ENCODE data around the gene OSBP2.

The OSBP2 gene

DNA sequence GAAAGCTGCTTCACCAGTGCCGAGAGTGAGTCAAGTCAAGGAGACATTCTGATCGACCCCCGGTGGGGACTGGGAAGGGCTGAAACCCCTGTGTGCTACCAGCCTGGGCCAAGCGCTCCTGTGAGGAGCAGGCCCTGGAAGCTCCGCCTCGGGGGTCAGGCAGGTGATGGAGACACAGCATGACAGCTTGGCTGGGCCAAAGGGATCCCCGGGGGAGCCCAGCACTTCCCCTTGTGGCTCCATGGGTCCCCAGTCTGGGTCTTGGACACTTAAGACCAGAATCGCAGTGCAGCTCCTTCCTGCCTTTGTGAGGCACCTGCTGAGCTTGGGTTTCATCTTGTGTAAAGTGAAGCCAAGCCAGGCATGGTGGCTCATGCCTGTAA is 184.7 kb downstream of the OSBP2 start:
- Histone ChIP-seq H3K9me3 (replicated peaks in 1 of 2; ENCODE audit: control insufficient read depth in 2 of 2, insufficient read depth in 1 of 2, low read depth in 1 of 2, low read length in 2 of 2) (no peaks in the 10 kb centered on the region), H3K23ac (ENCODE audit: low read depth, low read length, poor library complexity) (no peak overlapping the region), H3K27me3 (ENCODE audit: control insufficient read depth in 3 of 3, insufficient read depth in 3 of 3, low read depth in 1 of 3, low read length in 3 of 3) (peaks cover 0 to 20% (median 0%) of the 10 kb centered on the region in 3 experiments), H3K18ac (ENCODE audit: low read length) (peak overlapping the region; percentile 5), H3K79me1 (ENCODE audit: low read depth, low read length) (no peaks in the 10 kb centered on the region), H2AFZ (ENCODE audit: low read length) (peak overlapping the region; percentile 71), H2BK15ac (ENCODE audit: low read length) (no peak overlapping the region), H3K4me1 (ENCODE audit: control insufficient read depth in 2 of 2, insufficient read depth in 1 of 2, low read depth in 1 of 2, low read length in 2 of 2) (peaks cover 0 to 19% of the 10 kb centered on the region in 2 donors), H3K4ac (ENCODE audit: low read length) (no peak overlapping the region), H2AK5ac (ENCODE audit: low read depth, low read length) (no peak overlapping the region), H3K27ac (replicated peaks; ENCODE audit: low read length) (no peak overlapping the region), H3K36me3 (replicated peaks in 1 of 2; ENCODE audit: control insufficient read depth in 2 of 2, insufficient read depth in 2 of 2, low read length in 2 of 2) (no peaks in the 10 kb centered on the region), H3K4me2 (ENCODE audit: insufficient read depth, low read length, poor library complexity, severe bottlenecking) (no peak overlapping the region), H2BK120ac (ENCODE audit: low read depth, low read length) (no peak overlapping the region), H4K8ac (ENCODE audit: low read depth, low read length) (no peak overlapping the region), H3K14ac (ENCODE audit: low read length) (no peak overlapping the region), H3K4me3 (ENCODE audit: low read length in 2 of 2) (no peak overlapping the region), H3K9ac (ENCODE audit: low read depth, low read length, poor library complexity) (no peak overlapping the region), H2BK5ac (ENCODE audit: low read length) (no peak overlapping the region), H2BK12ac (ENCODE audit: low read length) (no peak overlapping the region), H4K91ac (ENCODE audit: low read depth, low read length, poor library complexity) (no peak overlapping the region)
- no peak for DNase-seq (ENCODE audit: low spot score)
- no CpG with 5 or more reads among the region's 8 CpGs for WGBS, 2 donors (ENCODE audit: extremely low coverage in 2 of 2, insufficient read length in 2 of 2, insufficient replicate concordance in 1 of 2)

DNA sequence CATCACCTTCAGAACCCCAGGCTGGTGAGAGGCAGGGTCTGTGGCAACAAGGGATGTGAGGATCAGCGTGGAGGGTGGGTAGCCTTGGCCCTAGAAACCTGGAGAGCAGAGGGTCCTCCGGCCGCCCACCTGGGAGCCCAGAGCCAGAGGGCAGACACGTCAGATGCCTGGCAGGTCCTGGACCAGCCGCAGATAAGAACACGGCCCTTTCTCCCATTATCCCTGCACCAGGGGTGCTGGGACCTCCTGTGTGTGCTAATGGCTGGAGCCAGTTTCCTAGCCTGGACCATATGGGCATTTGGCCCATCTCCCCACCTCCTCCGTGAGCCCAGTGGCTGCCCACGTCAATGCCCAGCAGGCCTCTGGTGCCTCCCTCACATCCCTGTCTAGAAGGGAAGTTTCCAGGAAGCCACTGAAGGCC is 185.5 kb downstream of the OSBP2 start:
- Histone ChIP-seq H3K27me3 (ENCODE audit: control insufficient read depth in 3 of 3, insufficient read depth in 3 of 3, low read depth in 1 of 3, low read length in 3 of 3) (peaks cover 0 to 16% (median 0%) of the 10 kb centered on the region in 3 experiments), H3K27ac (replicated peaks; ENCODE audit: low read length) (no peak overlapping the region), H3K4me3 (ENCODE audit: low read length in 2 of 2) (no peak overlapping the region), H3K4ac (ENCODE audit: low read length) (no peak overlapping the region), H4K91ac (ENCODE audit: low read depth, low read length, poor library complexity) (no peak overlapping the region), H3K9me3 (replicated peaks in 1 of 2; ENCODE audit: control insufficient read depth in 2 of 2, insufficient read depth in 1 of 2, low read depth in 1 of 2, low read length in 2 of 2) (no peaks in the 10 kb centered on the region), H3K36me3 (replicated peaks in 1 of 2; ENCODE audit: control insufficient read depth in 2 of 2, insufficient read depth in 2 of 2, low read length in 2 of 2) (no peaks in the 10 kb centered on the region), H3K4me1 (ENCODE audit: control insufficient read depth in 2 of 2, insufficient read depth in 1 of 2, low read depth in 1 of 2, low read length in 2 of 2) (peaks cover 0 to 19% of the 10 kb centered on the region in 2 donors), H3K4me2 (ENCODE audit: insufficient read depth, low read length, poor library complexity, severe bottlenecking) (no peak overlapping the region), H2BK120ac (ENCODE audit: low read depth, low read length) (peak overlapping the region; percentile 6), H2BK5ac (ENCODE audit: low read length) (peak overlapping the region; percentile 83), H2BK12ac (ENCODE audit: low read length) (peak overlapping the region; percentile 89), H3K23ac (ENCODE audit: low read depth, low read length, poor library complexity) (no peak overlapping the region), H2BK15ac (ENCODE audit: low read length) (peak overlapping the region; percentile 41), H3K9ac (ENCODE audit: low read depth, low read length, poor library complexity) (no peak overlapping the region), H4K8ac (ENCODE audit: low read depth, low read length) (no peak overlapping the region), H3K18ac (ENCODE audit: low read length) (peak overlapping the region; percentile 76), H2AK5ac (ENCODE audit: low read depth, low read length) (peak overlapping the region; percentile 33), H3K79me1 (ENCODE audit: low read depth, low read length) (no peaks in the 10 kb centered on the region), H2AFZ (ENCODE audit: low read length) (no peak overlapping the region), H3K14ac (ENCODE audit: low read length) (no peak overlapping the region)
- WGBS, 2 donors (ENCODE audit: extremely low coverage in 2 of 2, insufficient read length in 2 of 2, insufficient replicate concordance in 1 of 2): no CpG with 5 or more reads among the region's 8 CpGs
- no peak for DNase-seq (ENCODE audit: low spot score)

GRCh38 chr22:30880847-30881246 is 186.2 kb downstream of the OSBP2 start:
- peak overlapping the region; percentile 73 for H2AK5ac ChIP-seq (ENCODE audit: low read depth, low read length)
- no peak overlapping the region for H3K27ac ChIP-seq (replicated peaks; ENCODE audit: low read length)
- no CpG with 5 or more reads among the region's 5 CpGs for WGBS, 2 donors (ENCODE audit: extremely low coverage in 2 of 2, insufficient read length in 2 of 2, insufficient replicate concordance in 1 of 2)
- H3K18ac ChIP-seq (ENCODE audit: low read length): peak overlapping the region; percentile 76
- H2BK120ac ChIP-seq (ENCODE audit: low read depth, low read length): no peak overlapping the region
- H3K79me1 ChIP-seq (ENCODE audit: low read depth, low read length): no peaks in the 10 kb centered on the region
- no peaks in the 10 kb centered on the region for H3K36me3 ChIP-seq (replicated peaks in 1 of 2; ENCODE audit: control insufficient read depth in 2 of 2, insufficient read depth in 2 of 2, low read length in 2 of 2)
- no peaks in the 10 kb centered on the region for H3K9me3 ChIP-seq (replicated peaks in 1 of 2; ENCODE audit: control insufficient read depth in 2 of 2, insufficient read depth in 1 of 2, low read depth in 1 of 2, low read length in 2 of 2)
- H3K4me1 ChIP-seq (ENCODE audit: control insufficient read depth in 2 of 2, insufficient read depth in 1 of 2, low read depth in 1 of 2, low read length in 2 of 2): peaks cover 0 to 19% of the 10 kb centered on the region in 2 donors
- H2BK15ac ChIP-seq (ENCODE audit: low read length): peak overlapping the region; percentile 41
- no peak overlapping the region for H4K8ac ChIP-seq (ENCODE audit: low read depth, low read length)
- H3K14ac ChIP-seq (ENCODE audit: low read length): no peak overlapping the region
- H2AFZ ChIP-seq (ENCODE audit: low read length): no peak overlapping the region
- H4K91ac ChIP-seq (ENCODE audit: low read depth, low read length, poor library complexity): no peak overlapping the region
- H3K23ac ChIP-seq (ENCODE audit: low read depth, low read length, poor library complexity): no peak overlapping the region
- H3K9ac ChIP-seq (ENCODE audit: low read depth, low read length, poor library complexity): no peak overlapping the region
- H3K4me3 ChIP-seq (ENCODE audit: low read length in 2 of 2): no peak overlapping the region
- peak overlapping the region; percentile 83 for H2BK5ac ChIP-seq (ENCODE audit: low read length)
- DNase-seq (ENCODE audit: low spot score): no peak
- H3K27me3 ChIP-seq (ENCODE audit: control insufficient read depth in 3 of 3, insufficient read depth in 3 of 3, low read depth in 1 of 3, low read length in 3 of 3): peaks cover 0 to 16% (median 0%) of the 10 kb centered on the region in 3 experiments
- H2BK12ac ChIP-seq (ENCODE audit: low read length): peak overlapping the region; percentile 89
- no peak overlapping the region for H3K4me2 ChIP-seq (ENCODE audit: insufficient read depth, low read length, poor library complexity, severe bottlenecking)
- no peak overlapping the region for H3K4ac ChIP-seq (ENCODE audit: low read length)

- WGBS, 2 donors (ENCODE audit: extremely low coverage in 2 of 2, insufficient read length in 2 of 2, insufficient replicate concordance in 1 of 2): no CpG with 5 or more reads among the region's 14 CpGs
- peak; percentile 27 for DNase-seq (ENCODE audit: low spot score)
Observed at GRCh38 chr22:30881361-30882183, 186.9 kb downstream of the OSBP2 start.

More at GRCh38 chr22:30881361-30882183, 186.9 kb downstream of the OSBP2 start:
- no peak overlapping the region for H2AFZ ChIP-seq (ENCODE audit: low read length)
- H2BK12ac ChIP-seq (ENCODE audit: low read length): peak overlapping the region; percentile 69
- peak overlapping the region; percentile 32 for H3K14ac ChIP-seq (ENCODE audit: low read length)
- peak overlapping the region; percentile 27 for H4K91ac ChIP-seq (ENCODE audit: low read depth, low read length, poor library complexity)
- H3K18ac ChIP-seq (ENCODE audit: low read length): peak overlapping the region; percentile 97
- no peak overlapping the region for H3K4me3 ChIP-seq (ENCODE audit: low read length in 2 of 2)
- H2BK5ac ChIP-seq (ENCODE audit: low read length): peak overlapping the region; percentile 83
- peak overlapping the region; percentile 30 for H3K23ac ChIP-seq (ENCODE audit: low read depth, low read length, poor library complexity)
- peak overlapping the region; percentile 2 for H3K9ac ChIP-seq (ENCODE audit: low read depth, low read length, poor library complexity)
- H4K8ac ChIP-seq (ENCODE audit: low read depth, low read length): no peak overlapping the region
- H3K4me1 ChIP-seq (ENCODE audit: control insufficient read depth in 2 of 2, insufficient read depth in 1 of 2, low read depth in 1 of 2, low read length in 2 of 2): peaks cover 0 to 19% of the 10 kb centered on the region in 2 donors
- H2BK15ac ChIP-seq (ENCODE audit: low read length): peak overlapping the region; percentile 41
- peak overlapping the region; percentile 54 for H3K4ac ChIP-seq (ENCODE audit: low read length)
- no peaks in the 10 kb centered on the region for H3K9me3 ChIP-seq (replicated peaks in 1 of 2; ENCODE audit: control insufficient read depth in 2 of 2, insufficient read depth in 1 of 2, low read depth in 1 of 2, low read length in 2 of 2)
- peaks cover 0 to 13% (median 0%) of the 10 kb centered on the region in 3 experiments for H3K27me3 ChIP-seq (ENCODE audit: control insufficient read depth in 3 of 3, insufficient read depth in 3 of 3, low read depth in 1 of 3, low read length in 3 of 3)
- H3K79me1 ChIP-seq (ENCODE audit: low read depth, low read length): no peaks in the 10 kb centered on the region
- no peak overlapping the region for H2BK120ac ChIP-seq (ENCODE audit: low read depth, low read length)
- H3K27ac ChIP-seq (replicated peaks; ENCODE audit: low read length): no peak overlapping the region
- H3K4me2 ChIP-seq (ENCODE audit: insufficient read depth, low read length, poor library complexity, severe bottlenecking): no peak overlapping the region
- H3K36me3 ChIP-seq (replicated peaks in 1 of 2; ENCODE audit: control insufficient read depth in 2 of 2, insufficient read depth in 2 of 2, low read length in 2 of 2): no peaks in the 10 kb centered on the region
- H2AK5ac ChIP-seq (ENCODE audit: low read depth, low read length): peak overlapping the region; percentile 89

All from neuronal stem cell (in vitro differentiated cells).